Measurements from ENCODE around the gene SND1.

DNA sequence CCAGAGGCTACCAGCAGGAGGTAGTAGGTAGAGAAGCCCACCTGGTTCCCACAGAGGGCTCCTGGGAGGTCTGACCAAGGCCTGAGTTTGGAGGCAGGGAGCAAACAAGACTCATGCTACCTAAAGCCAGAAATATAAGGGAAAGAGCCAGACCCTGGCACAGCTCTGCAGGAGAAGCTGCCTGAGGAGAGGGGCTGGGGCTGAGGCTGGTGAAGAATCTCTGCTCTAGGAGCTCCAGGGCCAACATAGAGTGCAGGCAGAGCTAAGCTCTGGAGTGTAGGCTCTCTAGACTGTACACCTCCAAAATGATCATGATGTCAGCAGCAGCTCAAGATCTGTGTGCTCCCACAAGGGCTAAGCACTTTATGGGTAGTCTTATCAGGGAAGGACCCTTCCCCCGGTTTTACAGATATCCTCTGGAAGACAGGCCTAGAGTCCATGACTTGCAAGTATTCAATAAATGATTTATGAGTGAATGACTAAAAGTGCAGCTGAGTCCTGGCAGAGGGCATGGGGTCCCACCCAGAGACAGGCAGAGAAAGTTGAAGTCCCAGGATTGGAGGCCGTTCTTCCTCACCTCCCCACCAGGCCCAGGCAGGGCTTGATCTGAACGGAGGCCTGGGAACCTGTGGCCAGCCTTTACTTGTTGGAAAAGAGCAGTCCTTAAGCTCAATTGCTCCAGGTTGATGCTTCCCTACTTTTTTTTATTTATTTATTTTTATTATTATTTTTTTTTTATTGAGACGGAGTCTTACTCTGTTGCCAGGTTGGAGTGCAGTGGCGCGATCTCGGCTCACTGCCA is 450.7 kb downstream of the SND1 start:
- no peak for TF ChIP-seq SP1 (IDR thresholded peaks at IDR 0.05)
- no peak for TF ChIP-seq FOXM1 (IDR thresholded peaks at IDR 0.05; ENCODE audit: borderline replicate concordance)
- TF ChIP-seq BHLHE40 (IDR thresholded peaks at IDR 0.05; ENCODE audit: borderline replicate concordance): no peak
- TF ChIP-seq TARDBP (IDR thresholded peaks at IDR 0.05): no peak
- no peak for TF ChIP-seq SUZ12 (IDR thresholded peaks at IDR 0.05)
- no peak for TF ChIP-seq FOXA1 (IDR thresholded peaks at IDR 0.05)
- TF ChIP-seq LEF1 (IDR thresholded peaks at IDR 0.05; ENCODE audit: borderline replicate concordance): no peak
- no peak for TF ChIP-seq ARNT (IDR thresholded peaks at IDR 0.05)
- TF ChIP-seq ZNF384 (IDR thresholded peaks at IDR 0.05): no peak
- TF ChIP-seq, protein P1, sequence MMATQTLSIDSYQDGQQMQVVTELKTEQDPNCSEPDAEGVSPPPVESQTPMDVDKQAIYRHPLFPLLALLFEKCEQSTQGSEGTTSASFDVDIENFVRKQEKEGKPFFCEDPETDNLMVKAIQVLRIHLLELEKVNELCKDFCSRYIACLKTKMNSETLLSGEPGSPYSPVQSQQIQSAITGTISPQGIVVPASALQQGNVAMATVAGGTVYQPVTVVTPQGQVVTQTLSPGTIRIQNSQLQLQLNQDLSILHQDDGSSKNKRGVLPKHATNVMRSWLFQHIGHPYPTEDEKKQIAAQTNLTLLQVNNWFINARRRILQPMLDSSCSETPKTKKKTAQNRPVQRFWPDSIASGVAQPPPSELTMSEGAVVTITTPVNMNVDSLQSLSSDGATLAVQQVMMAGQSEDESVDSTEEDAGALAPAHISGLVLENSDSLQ (IDR thresholded peaks at IDR 0.05): no peak
- TF ChIP-seq NFRKB (IDR thresholded peaks at IDR 0.05): no peak
- TF ChIP-seq ELF4 (IDR thresholded peaks at IDR 0.05): no peak
